Measurements from ENCODE around the gene WDFY4.

WDFY4 gene

DNA sequence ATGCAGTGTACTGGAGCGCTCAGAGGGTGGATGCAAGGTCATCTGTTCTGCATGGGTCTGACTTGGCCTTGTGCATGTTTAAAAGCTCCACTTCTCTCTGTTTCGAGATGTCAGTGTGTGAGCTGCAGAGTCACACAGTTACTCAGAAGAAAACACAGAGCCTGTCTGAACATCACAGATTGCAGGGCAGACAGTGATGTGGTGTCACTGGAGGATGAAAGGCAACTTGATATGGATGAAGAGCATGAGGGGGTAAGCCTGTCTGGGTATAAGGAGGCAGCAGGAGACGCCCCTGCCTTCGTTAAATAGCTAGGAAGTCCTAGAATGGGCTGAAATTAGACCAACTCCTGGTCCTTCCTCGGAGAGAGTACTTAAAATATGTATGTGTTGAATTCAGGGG, 322.5 kb downstream of the WDFY4 start:
- no peak for DNase-seq

- DNase-seq, result no peak
Measured at GRCh38 chr10:49008091-49008490, 323.4 kb downstream of the WDFY4 start.

- no peak for DNase-seq
Measured at GRCh38 chr10:49008505-49009198, 324.0 kb downstream of the WDFY4 start.

- no peak for DNase-seq
Measured at GRCh38 chr10:49009199-49009979, 324.7 kb downstream of the WDFY4 start.

GRCh38 chr10:49010295-49010694, 325.6 kb downstream of the WDFY4 start:
- DNase-seq, result no peak

GRCh38 chr10:49010865-49011264, 326.2 kb downstream of the WDFY4 start:
- DNase-seq, result no peak

GRCh38 chr10:49011756-49012155, 327.1 kb downstream of the WDFY4 start:
- no peak for DNase-seq

DNA sequence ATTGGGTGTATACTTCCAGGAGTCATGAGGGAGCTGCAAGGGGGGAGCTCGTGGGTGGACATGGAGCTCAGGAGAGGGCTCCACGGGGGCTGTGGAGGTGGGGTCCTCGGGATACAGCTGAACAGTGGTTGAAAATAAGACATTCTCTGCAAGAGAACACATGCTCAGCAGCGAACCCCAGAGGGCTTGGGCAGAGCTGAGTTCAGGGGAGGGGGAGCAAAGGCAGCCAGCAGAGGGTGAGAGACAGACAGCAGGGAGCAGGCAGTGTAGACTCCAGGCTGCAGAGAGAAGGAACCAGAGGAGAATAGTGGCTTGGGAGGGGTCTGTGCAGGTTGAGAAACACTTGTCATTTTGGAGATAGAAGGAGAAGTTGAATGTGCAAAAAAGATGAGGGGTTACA, 327.9 kb downstream of the WDFY4 start:
- no peak for DNase-seq

GRCh38 chr10:49015700-49016099, 331.0 kb downstream of the WDFY4 start:
- DNase-seq, result no peak

DNA sequence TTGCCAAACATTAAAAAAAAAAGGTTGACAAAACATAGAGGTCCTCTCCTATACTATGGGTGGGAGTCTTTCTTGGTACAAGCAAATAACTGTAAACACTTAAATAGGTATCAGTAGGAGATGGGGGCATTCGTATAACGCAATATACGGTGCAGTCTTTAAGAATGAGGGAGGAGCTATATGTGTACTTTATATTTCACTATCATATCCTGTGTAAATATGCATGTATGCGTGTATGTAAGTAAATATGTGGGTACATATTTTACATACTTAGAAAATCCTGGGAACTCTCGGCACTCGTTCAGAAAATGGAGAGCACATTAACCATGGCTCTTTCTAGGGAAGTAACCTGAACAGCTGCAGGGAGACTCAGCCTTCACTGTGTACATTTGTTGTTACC, 337.0 kb downstream of the WDFY4 start:
- DNase-seq, result no peak

GRCh38 chr10:49023071-49023470, 338.4 kb downstream of the WDFY4 start:
- DNase-seq, result no peak

DNA sequence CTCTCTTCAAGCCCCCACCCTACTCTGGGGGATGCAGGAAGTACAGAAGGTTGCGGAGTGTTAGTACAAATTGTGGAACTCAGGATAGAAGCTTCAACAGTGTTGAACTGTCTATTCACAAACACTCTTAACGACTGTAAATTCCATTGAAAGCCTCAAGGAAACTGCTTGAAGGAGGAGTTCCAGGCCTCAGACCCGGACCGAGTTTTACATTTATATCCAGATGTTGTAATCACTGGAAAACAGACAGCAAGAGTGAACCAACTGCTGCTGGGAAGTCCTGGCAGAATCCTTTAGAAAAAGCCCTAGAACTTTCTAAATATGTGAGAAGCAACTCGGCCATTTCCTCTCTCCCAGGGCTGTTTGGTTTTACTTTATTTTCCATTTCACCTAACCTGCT, 339.1 kb downstream of the WDFY4 start:
- no peak for DNase-seq

DNA sequence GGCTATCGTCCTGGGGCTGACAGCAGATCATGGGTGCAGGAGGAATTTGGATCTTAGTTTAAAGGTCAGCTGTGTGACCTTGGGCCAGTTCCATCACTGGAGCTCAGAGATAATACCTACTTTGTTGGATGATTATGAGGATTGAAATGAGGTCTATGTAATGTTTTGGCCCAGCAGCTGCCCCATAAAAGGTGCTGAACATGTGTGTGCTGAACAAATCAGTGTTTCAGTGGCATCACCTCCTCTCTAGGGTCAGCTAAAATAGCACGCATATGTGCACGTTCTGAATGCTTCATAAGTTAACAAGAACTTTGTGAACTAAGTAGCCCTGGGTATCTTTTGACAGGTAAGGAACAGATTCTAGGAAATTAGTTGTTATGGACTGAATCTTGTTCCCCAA, 339.8 kb downstream of the WDFY4 start:
- no peak for DNase-seq

GRCh38 chr10:49025347-49025983, 340.8 kb downstream of the WDFY4 start:
- no peak for DNase-seq

DNA sequence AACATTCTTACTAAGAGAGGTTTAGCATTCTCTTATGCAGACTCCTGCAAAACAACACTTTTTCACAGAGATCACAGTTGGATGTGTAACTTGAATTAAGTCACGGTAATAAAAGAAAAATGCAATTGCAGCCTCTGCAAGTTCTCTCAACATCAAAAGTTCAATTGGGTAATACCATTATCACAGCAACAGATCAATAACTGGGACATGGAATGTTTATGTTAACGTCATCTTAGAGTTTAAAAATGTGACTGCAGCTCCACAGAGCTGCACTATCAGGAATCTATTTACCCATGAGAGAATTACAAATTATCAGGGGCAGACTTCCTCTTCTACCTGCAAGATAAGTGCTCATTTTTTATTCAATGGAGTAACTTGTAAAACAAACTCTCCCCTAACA, 344.0 kb downstream of the WDFY4 start:
- DNase-seq, result no peak

DNA sequence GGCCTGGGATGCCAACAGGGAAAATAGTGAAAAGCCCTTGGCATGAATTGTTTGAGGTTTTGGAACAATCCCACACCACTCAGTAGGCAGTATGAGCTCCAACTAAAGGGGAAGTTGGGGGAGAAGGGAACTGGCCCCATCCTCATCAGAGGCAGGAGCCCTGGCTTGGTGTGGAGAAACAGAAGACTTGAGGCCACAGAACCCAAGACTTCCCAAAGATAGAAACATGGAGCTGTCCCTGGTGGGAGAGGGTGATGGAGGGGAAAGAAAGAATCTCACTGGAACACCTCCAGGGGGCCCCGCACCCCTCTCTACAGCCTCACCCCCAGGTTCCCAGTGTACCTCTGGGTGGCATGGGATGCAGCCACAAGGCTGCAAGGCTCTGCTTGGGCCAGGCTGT, 345.0 kb downstream of the WDFY4 start:
- DNase-seq, result no peak

All from NCI-H748 treated with DMSO at 0.1 percent for 48 hours (cell line).